ENCODE data around the gene GNG7.

Gene GNG7

DNA sequence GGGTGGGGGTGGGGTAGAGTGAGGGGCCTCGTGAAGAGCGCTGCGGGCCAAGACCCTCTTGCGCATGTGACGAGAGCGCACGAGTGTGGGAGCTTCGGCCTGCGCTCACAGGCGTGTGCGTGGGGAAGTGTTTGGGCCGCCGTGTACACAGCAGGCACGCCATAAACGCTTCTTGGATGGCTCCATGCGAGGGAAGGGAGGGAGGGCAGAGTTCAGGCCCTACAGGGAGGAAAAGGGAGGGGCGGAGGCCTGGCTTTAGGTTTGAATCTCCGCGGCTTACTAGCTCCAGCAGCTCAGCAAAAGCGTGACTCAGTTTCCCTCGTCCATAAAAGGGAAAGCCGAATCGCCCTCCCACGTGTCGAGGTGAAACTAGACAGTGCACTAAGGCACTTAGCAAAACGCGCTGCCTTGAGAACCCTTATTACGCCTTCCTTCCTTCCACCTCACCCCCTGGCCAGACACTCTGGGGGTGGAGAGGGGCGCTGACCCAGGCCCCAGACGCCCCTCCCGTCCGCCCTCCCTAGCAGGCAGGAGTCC, 214.0 kb downstream of the GNG7 start:
- H3K79me2 ChIP-seq (ENCODE audit: low read length): no peaks in the 10 kb centered on the region
- peaks cover 19% of the 10 kb centered on the region for H3K27me3 ChIP-seq (replicated peaks; ENCODE audit: insufficient read depth, low read length)
- H3K9me2 ChIP-seq (replicated peaks; ENCODE audit: insufficient read depth, low read length): no peaks in the 10 kb centered on the region
- H3K9me3 ChIP-seq (replicated peaks; ENCODE audit: insufficient read depth, low read length): no peaks in the 10 kb centered on the region
- H4K20me1 ChIP-seq (ENCODE audit: insufficient read depth, low read length): no peaks in the 10 kb centered on the region
- H2AFZ ChIP-seq (ENCODE audit: low read length): no peak overlapping the region
- H3F3A ChIP-seq (ENCODE audit: insufficient read depth, low read length): peaks cover 15% of the 10 kb centered on the region
- no peaks in the 10 kb centered on the region for H3K36me3 ChIP-seq (replicated peaks; ENCODE audit: insufficient read depth, low read length)
- no peak overlapping the region for H3K4me2 ChIP-seq (ENCODE audit: low read depth, low read length)
- no peak for DNase-seq
- H3K4me3 ChIP-seq (ENCODE audit: low read length): no peak overlapping the region
- H3K27ac ChIP-seq (ENCODE audit: low read length): no peak overlapping the region
- TF ChIP-seq EZH2phosphoT487 (IDR thresholded peaks at IDR 0.05; ENCODE audit: low read length) (no peak), EZH2 (optimal IDR thresholded peaks at IDR 0.05; ENCODE audit: low read depth, low read length) (no peak)
- TF ChIP-seq, protein P1, sequence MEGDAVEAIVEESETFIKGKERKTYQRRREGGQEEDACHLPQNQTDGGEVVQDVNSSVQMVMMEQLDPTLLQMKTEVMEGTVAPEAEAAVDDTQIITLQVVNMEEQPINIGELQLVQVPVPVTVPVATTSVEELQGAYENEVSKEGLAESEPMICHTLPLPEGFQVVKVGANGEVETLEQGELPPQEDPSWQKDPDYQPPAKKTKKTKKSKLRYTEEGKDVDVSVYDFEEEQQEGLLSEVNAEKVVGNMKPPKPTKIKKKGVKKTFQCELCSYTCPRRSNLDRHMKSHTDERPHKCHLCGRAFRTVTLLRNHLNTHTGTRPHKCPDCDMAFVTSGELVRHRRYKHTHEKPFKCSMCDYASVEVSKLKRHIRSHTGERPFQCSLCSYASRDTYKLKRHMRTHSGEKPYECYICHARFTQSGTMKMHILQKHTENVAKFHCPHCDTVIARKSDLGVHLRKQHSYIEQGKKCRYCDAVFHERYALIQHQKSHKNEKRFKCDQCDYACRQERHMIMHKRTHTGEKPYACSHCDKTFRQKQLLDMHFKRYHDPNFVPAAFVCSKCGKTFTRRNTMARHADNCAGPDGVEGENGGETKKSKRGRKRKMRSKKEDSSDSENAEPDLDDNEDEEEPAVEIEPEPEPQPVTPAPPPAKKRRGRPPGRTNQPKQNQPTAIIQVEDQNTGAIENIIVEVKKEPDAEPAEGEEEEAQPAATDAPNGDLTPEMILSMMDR (IDR thresholded peaks at IDR 0.05; ENCODE audit: low read length): no peak
- H3K9ac ChIP-seq (ENCODE audit: low read length): no peak overlapping the region
- peaks cover 20% of the 10 kb centered on the region for H3K4me1 ChIP-seq (ENCODE audit: low read length)

DNA sequence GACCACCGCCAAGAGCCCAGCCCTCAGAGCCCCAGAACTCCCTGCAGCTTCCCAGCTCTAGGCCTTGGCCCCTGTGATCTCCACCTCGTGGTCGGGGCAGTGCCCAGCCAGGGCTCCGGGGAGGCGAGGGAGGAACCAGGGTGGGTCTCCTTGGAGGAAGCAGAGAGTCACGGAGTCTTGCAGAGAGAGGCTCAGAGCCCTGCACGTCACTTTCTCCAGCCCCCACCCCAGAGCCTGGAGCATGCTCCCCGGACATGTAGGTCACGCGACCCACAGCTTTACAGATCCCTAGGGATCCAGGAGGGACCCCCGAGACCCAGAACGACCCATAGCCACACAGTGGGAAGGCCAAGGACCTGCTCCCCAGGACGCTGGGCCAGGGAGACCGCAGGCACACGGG, 214.7 kb downstream of the GNG7 start:
- H3K27ac ChIP-seq (ENCODE audit: low read length): no peak overlapping the region
- peaks cover 20% of the 10 kb centered on the region for H3K4me1 ChIP-seq (ENCODE audit: low read length)
- no peaks in the 10 kb centered on the region for H3K9me3 ChIP-seq (replicated peaks; ENCODE audit: insufficient read depth, low read length)
- no peak overlapping the region for H3K9ac ChIP-seq (ENCODE audit: low read length)
- H3K4me3 ChIP-seq (ENCODE audit: low read length): no peak overlapping the region
- H3K27me3 ChIP-seq (replicated peaks; ENCODE audit: insufficient read depth, low read length): peaks cover 19% of the 10 kb centered on the region
- DNase-seq: no peak
- H2AFZ ChIP-seq (ENCODE audit: low read length): no peak overlapping the region
- TF ChIP-seq, protein P1 (IDR thresholded peaks at IDR 0.05; ENCODE audit: low read length): no peak
- TF ChIP-seq EZH2 (optimal IDR thresholded peaks at IDR 0.05; ENCODE audit: low read depth, low read length) (no peak), EZH2phosphoT487 (IDR thresholded peaks at IDR 0.05; ENCODE audit: low read length) (no peak)
- no peaks in the 10 kb centered on the region for H4K20me1 ChIP-seq (ENCODE audit: insufficient read depth, low read length)
- peaks cover 14% of the 10 kb centered on the region for H3F3A ChIP-seq (ENCODE audit: insufficient read depth, low read length)
- H3K36me3 ChIP-seq (replicated peaks; ENCODE audit: insufficient read depth, low read length): no peaks in the 10 kb centered on the region
- H3K9me2 ChIP-seq (replicated peaks; ENCODE audit: insufficient read depth, low read length): no peaks in the 10 kb centered on the region
- H3K79me2 ChIP-seq (ENCODE audit: low read length): no peaks in the 10 kb centered on the region
- H3K4me2 ChIP-seq (ENCODE audit: low read depth, low read length): no peak overlapping the region

DNA sequence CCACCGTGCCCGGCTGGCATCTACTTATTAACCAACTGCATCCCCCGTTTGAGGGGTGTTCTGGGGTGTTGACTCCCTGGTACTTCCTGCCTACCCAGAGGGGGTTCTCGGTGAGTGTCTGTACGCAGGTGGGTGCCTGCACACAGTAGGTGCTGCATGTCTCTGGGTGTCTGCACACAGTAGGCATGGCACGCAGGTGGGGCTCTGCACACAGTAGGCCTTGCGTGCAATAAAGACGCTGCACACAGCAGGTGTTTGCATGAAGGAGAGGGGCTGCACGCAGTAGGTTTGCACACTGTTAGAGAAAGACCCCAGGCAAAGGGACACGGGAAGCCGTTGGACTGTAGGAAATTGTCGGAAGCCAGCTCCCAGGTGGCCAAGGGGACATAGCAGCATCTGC, 215.4 kb downstream of the GNG7 start:
- Histone ChIP-seq H3F3A (ENCODE audit: insufficient read depth, low read length) (peaks cover 14% of the 10 kb centered on the region), H3K79me2 (ENCODE audit: low read length) (no peaks in the 10 kb centered on the region), H3K9ac (ENCODE audit: low read length) (no peak overlapping the region), H3K4me3 (ENCODE audit: low read length) (no peak overlapping the region), H3K9me3 (replicated peaks; ENCODE audit: insufficient read depth, low read length) (no peaks in the 10 kb centered on the region), H3K36me3 (replicated peaks; ENCODE audit: insufficient read depth, low read length) (no peaks in the 10 kb centered on the region), H4K20me1 (ENCODE audit: insufficient read depth, low read length) (no peaks in the 10 kb centered on the region), H3K27ac (ENCODE audit: low read length) (no peak overlapping the region), H3K4me1 (ENCODE audit: low read length) (peaks cover 20% of the 10 kb centered on the region), H3K9me2 (replicated peaks; ENCODE audit: insufficient read depth, low read length) (no peaks in the 10 kb centered on the region), H2AFZ (ENCODE audit: low read length) (no peak overlapping the region), H3K4me2 (ENCODE audit: low read depth, low read length) (no peak overlapping the region), H3K27me3 (replicated peaks; ENCODE audit: insufficient read depth, low read length) (peaks cover 19% of the 10 kb centered on the region)
- DNase-seq: no peak
- TF ChIP-seq, protein P1 (IDR thresholded peaks at IDR 0.05; ENCODE audit: low read length): no peak
- no peak for TF ChIP-seq EZH2 (optimal IDR thresholded peaks at IDR 0.05; ENCODE audit: low read depth, low read length)
- TF ChIP-seq EZH2phosphoT487 (IDR thresholded peaks at IDR 0.05; ENCODE audit: low read length): no peak

Data from MM.1S (cell line).